ENCODE data around the gene DAO.
"Not testable (repeated sequence)": the region's sequence is repeated elsewhere in the genome, so short reads cannot be mapped to it uniquely, and the experiment has no call there.

DAO gene

DNA sequence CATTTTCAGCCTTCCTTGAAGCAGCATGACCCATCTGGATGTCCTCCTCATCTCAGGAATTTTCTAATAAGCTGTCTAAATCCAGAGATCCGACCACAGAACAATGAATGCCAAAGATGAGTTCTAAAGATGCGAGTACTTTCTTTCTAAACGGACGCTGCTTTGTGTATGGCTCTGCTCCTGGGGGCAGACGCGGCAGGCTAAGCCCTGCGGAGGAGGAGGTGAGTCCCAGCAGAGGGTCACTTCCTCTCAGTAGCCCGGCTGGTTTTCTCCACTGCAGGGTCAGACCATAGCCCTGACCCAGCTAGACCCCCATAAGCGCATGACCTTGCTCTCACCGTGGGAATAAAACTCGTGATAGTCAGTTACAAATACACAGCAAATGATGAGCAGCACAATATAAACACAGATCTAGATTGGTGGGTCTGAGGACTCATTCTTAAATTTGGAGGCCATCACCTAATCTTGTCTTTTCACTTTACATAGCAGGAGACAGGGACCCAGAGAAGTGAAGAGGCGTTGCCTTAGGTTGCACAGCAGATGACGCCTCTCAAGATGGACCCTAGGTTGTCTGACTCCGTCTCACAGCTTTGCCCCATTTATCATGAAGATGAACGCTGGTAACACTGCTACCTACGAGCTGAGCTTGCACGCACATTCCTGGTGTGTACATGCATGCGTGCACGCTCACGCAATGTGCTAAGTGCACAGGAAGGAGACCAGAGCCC is 39.1 kb upstream of the DAO start:
- no peak for TF ChIP-seq ZNF274 (IDR thresholded peaks at IDR 0.05; ENCODE audit: low read depth, low read length)
- no peak overlapping the region for H3K4me3 ChIP-seq (ENCODE audit: low read length)

DNA sequence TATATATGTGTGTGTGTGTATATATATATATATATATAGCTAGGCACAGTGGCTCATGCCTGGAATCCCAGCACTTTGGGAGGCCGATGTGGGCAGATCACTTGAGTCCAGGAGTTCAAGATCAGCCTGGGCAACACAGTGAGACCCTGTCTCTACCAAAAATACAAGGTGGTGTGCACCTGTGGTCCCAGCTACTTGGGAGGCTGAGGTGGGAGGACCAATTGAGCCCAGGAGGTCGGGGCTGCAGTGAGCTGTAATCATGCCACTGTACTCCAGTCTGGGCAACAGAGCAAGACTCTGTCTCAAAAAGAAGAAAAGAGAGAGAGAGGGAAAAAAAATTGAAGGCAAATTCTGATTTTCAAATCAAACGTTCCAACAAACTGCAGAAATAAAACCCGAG is 38.1 kb upstream of the DAO start:
- H3K4me3 ChIP-seq (ENCODE audit: low read length), result not testable (repeated sequence)

- no peak overlapping the region for H3K4me3 ChIP-seq (ENCODE audit: low read length)
- TF ChIP-seq ZNF274 (IDR thresholded peaks at IDR 0.05; ENCODE audit: low read depth, low read length), result no peak
Measured at GRCh38 chr12:108842361-108842760, 37.5 kb upstream of the DAO start.

DNA sequence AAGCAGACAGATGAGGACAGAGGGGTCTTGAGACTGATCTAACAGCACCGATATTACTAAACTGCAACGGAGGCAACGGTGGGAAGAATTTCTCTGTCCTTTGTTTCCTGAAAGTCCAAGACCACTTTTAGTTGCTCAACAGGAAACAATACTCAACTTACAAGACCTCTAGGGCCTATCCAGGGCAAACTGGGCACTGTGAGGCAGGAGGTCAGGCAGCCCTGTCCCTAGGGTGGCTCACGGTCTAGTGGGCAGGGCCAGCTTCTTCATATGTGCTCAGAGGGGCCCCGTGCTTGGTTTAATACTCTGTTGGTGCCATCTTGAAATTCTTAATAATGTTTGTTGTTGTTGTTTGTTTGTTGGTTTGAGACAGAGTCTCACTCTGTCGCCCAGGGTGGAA is 36.7 kb upstream of the DAO start:
- no peak for TF ChIP-seq ZNF274 (IDR thresholded peaks at IDR 0.05; ENCODE audit: low read depth, low read length)
- no peak overlapping the region for H3K4me3 ChIP-seq (ENCODE audit: low read length)

DNA sequence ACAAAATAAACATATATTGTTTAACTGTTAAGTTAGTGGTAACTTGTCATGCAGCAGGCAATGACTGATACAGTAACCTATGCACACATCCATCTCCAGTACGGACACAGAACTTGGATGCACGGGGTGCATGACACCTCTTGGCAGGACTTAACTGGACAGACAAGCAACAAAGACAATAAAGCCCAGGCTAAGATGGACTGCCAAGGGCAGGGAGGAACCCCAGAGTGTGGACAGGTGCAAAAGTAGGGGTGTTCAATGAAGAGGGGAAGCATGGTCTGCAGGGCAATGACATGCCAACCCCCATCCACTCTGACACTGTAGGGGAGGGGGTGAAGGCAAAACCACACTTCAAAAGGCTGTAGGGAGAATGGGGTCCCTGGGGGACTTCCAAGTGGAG is 34.2 kb upstream of the DAO start:
- H3K4me3 ChIP-seq (ENCODE audit: low read length), result no peak overlapping the region
- TF ChIP-seq ZNF274 (IDR thresholded peaks at IDR 0.05; ENCODE audit: low read depth, low read length), result no peak

DNA sequence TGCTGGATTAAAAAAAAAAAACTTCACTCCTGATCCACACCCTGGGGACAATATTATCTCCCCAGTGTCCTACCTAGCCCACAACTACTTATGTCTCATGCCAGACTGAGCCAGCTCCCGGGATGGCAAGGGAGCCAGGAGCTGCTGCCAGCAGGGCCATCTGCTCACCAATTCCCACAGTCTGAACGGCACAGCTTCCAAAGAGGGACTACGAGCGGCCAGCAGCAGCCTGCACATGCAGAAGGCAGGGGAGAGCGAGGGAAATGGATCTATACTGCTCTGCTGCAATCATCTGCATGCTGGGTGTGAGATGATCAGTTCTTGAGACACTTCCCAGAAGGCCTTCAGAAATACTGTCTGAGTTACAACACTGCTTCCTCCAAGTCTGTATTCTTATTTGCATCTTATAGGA is 33.6 kb upstream of the DAO start:
- no peak overlapping the region for H3K4me3 ChIP-seq (ENCODE audit: low read length)
- TF ChIP-seq ZNF274 (IDR thresholded peaks at IDR 0.05; ENCODE audit: low read depth, low read length), result no peak

GRCh38 chr12:108847705-108848104 is 32.2 kb upstream of the DAO start:
- TF ChIP-seq ZNF274 (IDR thresholded peaks at IDR 0.05; ENCODE audit: low read depth, low read length), result no peak
- no peak overlapping the region for H3K4me3 ChIP-seq (ENCODE audit: low read length)

- H3K4me3 ChIP-seq (ENCODE audit: low read length), result no peak overlapping the region
- TF ChIP-seq ZNF274 (IDR thresholded peaks at IDR 0.05; ENCODE audit: low read depth, low read length), result no peak
Measured at GRCh38 chr12:108849660-108850059, 30.2 kb upstream of the DAO start.

GRCh38 chr12:108850854-108851573 is 28.9 kb upstream of the DAO start:
- TF ChIP-seq ZNF274 (IDR thresholded peaks at IDR 0.05; ENCODE audit: low read depth, low read length), result no peak
- no peak overlapping the region for H3K4me3 ChIP-seq (ENCODE audit: low read length)

DNA sequence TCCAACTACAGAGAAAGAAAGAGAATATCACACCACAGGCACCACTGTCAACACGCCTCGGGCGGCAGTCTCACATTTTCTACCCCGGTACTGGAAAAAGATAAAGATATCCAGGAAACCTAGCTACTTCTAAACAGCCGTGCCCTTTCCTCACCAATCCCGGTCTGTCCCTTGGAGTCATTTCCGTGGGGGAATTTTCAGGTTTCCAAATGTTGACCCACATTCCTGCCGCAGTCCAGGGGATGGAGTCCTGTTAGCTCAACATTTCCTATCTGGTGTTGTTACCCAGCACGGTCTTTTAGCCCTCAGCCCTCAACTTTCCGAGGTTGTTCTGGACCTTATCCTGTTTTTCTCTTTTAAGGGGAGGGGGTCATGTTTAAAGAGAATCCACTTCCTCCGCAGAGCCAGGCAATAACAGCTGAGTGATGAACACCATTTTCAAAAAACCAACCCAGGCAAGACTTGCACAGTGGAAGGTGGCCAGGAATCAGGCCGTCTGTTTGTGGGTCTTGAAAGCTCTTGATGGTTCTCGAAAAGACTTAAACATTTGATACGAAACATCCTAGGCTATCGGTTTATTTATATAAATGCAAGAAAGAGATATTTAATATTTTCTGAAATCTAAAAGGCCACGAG is 27.1 kb upstream of the DAO start:
- no peak overlapping the region for H3K4me3 ChIP-seq (ENCODE audit: low read length)
- TF ChIP-seq ZNF274 (IDR thresholded peaks at IDR 0.05; ENCODE audit: low read depth, low read length), result no peak

- no peak overlapping the region for H3K4me3 ChIP-seq (ENCODE audit: low read length)
Measured at GRCh38 chr12:108853426-108853825, 26.5 kb upstream of the DAO start.

DNA sequence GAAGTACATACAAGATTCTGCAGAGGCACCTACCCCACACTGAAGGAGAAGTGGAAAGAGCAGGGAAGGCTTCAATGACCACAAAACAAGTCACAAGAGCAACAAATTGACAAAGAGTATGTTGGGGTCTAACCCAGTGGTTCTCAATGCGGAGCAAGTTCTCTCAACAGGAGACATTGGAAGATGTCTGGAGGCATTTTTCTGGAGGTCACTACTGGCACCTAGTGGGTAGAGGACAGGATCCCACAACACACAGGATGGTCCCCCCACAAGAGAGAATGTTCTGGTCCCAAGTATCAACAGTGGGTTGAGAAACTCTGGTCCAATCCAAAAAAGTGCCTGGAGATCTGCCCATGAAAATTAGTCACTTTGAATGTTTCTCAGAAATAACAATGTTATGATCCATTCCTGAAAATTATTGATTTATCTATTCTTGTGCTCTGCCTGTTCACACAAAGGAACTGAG is 25.9 kb upstream of the DAO start:
- H3K4me3 ChIP-seq (ENCODE audit: low read length), result no peak overlapping the region
- no peak for TF ChIP-seq ZNF274 (IDR thresholded peaks at IDR 0.05; ENCODE audit: low read depth, low read length)

More at GRCh38 chr12:108853426-108853825, 26.5 kb upstream of the DAO start:
- TF ChIP-seq ZNF274 (IDR thresholded peaks at IDR 0.05; ENCODE audit: low read depth, low read length), result no peak

- no peak overlapping the region for H3K4me3 ChIP-seq (ENCODE audit: low read length)
- no peak for TF ChIP-seq ZNF274 (IDR thresholded peaks at IDR 0.05; ENCODE audit: low read depth, low read length)
Measured at GRCh38 chr12:108854451-108855283, 25.2 kb upstream of the DAO start.
